HL-60/S4 treated with phorbol 12-myristate 13-acetate at 8.2 ng/mL for 4 days and 3 days (cell line): ENCODE measurements around the gene CYP2U1.

Experiments used
- in situ Hi-C: fragments of 300-500 bp; cut with MboI; formaldehyde crosslinking; loops from 2 replicates; pipeline ENCODE4 v1.15.0; 2022; ENCODE audit warnings: low sequenced_read_pairs

Gene CYP2U1

GRCh38 chr4:107977966-107978705 is 46.8 kb downstream of the CYP2U1 start:
- in situ Hi-C loops: no loop called here

DNA sequence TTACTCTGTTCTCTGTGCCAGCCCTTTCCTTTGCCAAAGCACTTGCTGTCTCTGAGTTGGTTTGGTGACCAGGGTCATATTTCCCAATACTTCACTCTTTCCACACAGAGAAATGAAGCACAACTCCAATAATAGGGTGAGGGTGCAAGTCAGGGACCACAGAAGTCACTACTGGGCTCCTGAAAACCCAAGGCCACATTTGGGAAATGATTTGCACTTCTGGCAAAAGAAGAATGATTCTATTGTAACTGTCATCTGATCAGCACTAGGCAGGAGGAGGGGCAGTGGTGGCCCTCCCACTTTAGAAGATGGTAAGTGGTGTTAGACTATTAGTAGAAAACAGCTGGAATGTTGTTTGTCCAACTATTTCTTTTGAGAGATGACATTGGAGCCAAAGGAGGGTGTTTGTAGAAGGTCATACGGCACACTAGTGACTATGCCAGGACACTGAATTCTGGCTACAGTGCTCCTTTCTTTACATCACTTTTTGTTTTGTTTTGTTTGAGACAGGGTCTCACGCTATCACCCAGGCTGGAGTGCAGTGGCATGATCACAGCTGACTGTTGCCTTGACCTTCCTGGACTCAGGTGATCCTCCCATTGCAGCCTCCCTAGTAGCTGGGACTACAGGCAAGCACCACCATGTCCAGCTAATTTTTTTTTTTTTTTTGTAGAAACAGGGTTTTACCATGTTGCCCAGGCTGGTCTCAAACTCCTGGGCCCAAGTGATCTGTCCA is 47.5 kb downstream of the CYP2U1 start:
- in situ Hi-C loops: no loop called here

GRCh38 chr4:107987916-107988762 is 56.8 kb downstream of the CYP2U1 start:
- in situ Hi-C loops: no loop called here

- in situ Hi-C loops: no loop called here
Observed at GRCh38 chr4:107988763-107989035, 57.4 kb downstream of the CYP2U1 start.

DNA sequence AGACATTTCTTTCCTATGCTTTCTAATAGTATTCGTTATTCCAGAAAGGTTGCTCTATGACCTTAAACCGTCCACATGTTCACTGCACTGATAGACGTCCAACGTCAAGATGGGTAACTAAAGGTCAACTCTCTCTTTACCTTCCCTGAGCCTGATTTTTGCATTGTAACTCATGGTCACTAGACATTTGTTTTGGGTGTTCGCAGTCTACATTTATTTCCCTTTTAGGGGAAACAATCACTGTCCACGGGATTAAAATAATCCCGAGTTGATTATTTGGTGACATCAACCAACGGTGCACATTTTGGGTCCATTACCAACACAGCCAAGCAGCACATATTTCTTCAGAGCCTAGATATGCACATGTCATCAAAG is 57.8 kb downstream of the CYP2U1 start:
- in situ Hi-C loops: no loop called here

DNA sequence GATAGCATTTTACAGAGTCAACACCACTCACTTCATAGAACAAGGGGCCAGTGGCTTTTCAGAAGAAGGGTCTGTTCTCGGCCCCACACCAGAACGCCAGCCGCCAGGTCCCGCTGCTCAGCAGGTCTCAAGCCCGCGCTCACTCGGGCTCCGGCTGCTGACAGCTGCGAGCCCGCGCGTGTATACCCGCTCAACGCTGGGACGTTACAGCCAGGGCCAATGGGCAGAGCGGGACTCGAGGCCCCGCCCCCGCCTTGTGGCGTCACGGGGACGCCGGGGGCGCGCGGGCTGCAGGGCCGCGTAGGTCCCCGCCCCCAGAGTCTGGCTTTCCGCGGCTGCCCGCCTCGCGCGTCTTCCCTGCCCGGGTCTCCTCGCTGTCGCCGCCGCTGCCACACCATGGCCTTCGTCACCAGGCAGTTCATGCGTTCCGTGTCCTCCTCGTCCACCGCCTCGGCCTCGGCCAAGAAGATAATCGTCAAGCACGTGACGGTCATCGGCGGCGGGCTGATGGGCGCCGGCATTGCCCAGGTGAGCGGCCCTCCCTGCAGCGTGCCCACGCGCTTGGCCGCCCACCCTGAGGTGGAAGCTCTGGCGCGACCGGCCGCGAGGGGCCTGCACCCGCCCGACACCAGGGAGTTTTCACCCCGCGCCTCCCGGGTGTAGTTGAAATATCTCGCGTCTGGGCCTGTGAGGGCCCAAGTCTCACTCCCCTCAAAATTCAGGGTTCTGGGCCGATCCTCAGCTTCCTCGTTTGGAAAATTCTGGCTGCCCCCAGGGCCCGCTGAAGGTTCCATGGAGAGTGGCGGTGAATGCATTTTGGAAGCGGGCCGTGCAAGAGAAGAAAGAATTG is 58.4 kb downstream of the CYP2U1 start, which contains the start of gene HADH:
Gene HADH, plus strand, starts transcription at position 353 of the 850 bp plus-strand sequence. Its CDS starts 44 bp downstream, at position 397.
- in situ Hi-C loops: no loop called here

- in situ Hi-C loops: no loop called here
Observed at GRCh38 chr4:107991945-107992630, 60.7 kb downstream of the CYP2U1 start.

- in situ Hi-C loops: no loop called here
Observed at GRCh38 chr4:107993969-107994368, 62.6 kb downstream of the CYP2U1 start.

DNA sequence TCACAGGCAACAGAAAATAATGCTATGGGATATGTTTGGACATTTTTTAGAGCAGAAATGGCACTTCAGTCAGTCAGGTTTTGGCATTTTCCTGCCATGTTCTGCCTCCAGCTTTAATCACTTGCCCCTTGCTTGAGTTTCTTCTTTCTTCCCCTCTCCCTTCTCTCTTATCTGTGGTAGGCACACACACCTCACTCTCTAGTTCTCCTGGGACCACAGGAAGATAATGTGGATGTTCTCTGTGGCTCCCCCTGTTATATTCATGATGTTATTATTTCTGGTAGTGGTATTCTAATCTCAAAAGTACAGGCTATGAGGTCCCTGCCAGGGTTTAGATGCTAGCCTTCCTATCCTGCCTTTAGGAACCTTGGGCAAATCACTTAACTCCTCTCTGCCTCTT is 63.5 kb downstream of the CYP2U1 start:
- in situ Hi-C loops: no loop called here

DNA sequence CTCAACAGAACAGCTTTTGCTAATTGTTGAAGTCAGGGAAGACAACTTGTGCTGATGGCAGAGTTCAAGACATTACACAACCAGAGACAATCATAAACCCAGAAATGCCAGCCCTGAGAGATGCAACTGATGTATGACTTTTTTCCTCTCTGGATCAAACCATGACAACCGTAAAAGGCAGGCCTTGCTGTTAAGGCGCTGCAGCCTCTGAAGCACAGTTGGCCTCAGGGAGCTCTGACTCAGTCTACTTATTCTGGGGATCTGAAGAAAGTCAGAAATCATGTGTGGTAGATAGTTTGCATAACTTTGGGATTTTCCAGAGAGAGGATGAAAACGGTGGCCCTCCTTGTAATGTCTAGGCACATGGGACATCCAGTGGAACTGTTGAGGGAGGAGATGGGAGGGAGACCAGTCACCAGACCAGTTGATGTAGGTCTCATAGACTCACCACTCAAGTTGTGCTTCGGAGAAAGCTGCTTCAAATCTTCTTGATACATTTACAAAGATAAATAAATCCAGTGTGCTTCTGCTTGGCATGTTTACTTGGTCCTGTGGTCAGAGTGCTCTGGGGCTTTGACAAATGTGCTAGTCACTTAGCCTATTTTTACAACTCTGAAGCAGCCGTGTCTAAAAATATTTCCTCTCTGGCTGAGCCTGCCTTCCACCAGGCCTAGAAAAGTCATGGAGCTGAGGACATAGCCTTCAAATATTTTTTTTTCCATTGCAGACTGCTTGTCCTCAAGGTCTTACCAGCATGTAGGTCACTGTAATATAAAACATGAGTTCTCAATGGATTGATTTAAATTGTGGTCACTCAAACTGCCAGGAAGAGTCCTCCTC is 65.8 kb downstream of the CYP2U1 start:
- in situ Hi-C loops: no loop called here

GRCh38 chr4:107997794-107998193 is 66.4 kb downstream of the CYP2U1 start:
- in situ Hi-C loops: no loop called here

DNA sequence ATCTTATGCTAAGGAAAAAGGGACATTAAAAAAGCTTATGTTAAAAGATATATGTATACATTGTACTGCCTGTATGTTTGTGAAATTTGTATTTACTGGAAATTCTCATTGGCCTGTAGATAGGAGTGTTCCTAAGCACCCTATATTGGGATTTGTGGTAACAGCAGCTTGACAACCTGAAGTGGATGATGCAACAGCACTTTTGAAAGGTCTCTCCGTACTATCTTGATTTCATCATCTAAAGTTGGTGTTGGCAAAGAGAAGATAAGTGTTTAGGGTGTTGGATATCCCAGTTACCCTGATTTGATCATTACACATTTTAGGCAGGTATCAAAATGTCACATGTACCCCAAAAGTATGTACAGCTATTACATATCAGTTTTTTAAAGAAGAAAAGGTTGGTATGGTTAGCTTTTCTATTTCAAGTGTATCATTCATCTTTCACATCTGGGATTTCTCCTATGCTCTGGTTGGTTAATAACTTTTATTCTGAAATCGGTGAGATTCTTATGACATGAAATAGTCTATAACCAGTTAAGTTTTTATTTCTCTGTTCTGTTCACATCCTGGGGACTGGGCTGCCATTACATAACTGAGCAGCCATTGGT is 68.7 kb downstream of the CYP2U1 start:
- in situ Hi-C loops: loop anchor here (25.0 kb wide), 1 partner anchor 562 kb away; no protein-coding TSS in a partner anchor

- in situ Hi-C loops: loop anchor here (25.0 kb wide), 1 partner anchor 561 kb away; no protein-coding TSS in a partner anchor
Observed at GRCh38 chr4:108001540-108002135, 70.3 kb downstream of the CYP2U1 start.
